T-helper 17 cell (primary cell): ENCODE measurements around the gene STK39. TPM values are rescaled to one million over a fixed set of nuclear protein-coding genes. Genes with fewer than 3 reads are reported as not detected.
"Not testable (repeated sequence)": the region's sequence is repeated elsewhere in the genome, so short reads cannot be mapped to it uniquely, and the experiment has no call there.

ENCODE experiments used
- ATAC-seq: fragments of 150-1000 bp; cut with Tn5 transposase; 2 replicates; pipeline ENCODE4 v1.10.0; 2021; ENCODE audit warnings: mild to moderate bottlenecking, moderate library complexity
- DNase-seq, 3 donors: peaks; one replicate each; pipeline versions ENCODE4 v3.0.0 to v3.0.0-alpha.2; 2020 to 2021
- H3K9me3 ChIP-seq: one replicate; pipeline ENCODE4 v1.7.0; 2013; ENCODE audit warnings: low read length, mild to moderate bottlenecking; ENCODE audit not compliant: control insufficient read depth, poor library complexity, severe bottlenecking
- H3K27ac Mint-ChIP-seq: one replicate; pipeline ENCODE4 v1.8.0; 2022; ENCODE audit warnings: mild to moderate bottlenecking, moderate library complexity, mixed read lengths
- H3K27me3 Mint-ChIP-seq: one replicate; pipeline ENCODE4 v1.8.0; 2022; ENCODE audit warnings: mixed read lengths
- H3K36me3 Mint-ChIP-seq: one replicate; pipeline ENCODE4 v1.8.0; 2022; ENCODE audit warnings: low read depth, mixed read lengths
- H3K4me1 Mint-ChIP-seq: one replicate; pipeline ENCODE4 v1.8.0; 2022; ENCODE audit warnings: mild to moderate bottlenecking, mixed read lengths
- H3K4me3 Mint-ChIP-seq: one replicate; pipeline ENCODE4 v1.8.0; 2022; ENCODE audit warnings: mild to moderate bottlenecking, moderate library complexity, mixed read lengths
- total RNA-seq, 4 donors: library from RNA in 2 of 4; stranded (reverse) in 2 of 4; gene quantifications; one replicate each; pipeline ENCODE4 v1.2.3 and lab custom pipeline; 2022 to 2026

Gene STK39
- total RNA-seq, 2 donors from 2014 or later, result 24.1 to 26.1 TPM

DNA sequence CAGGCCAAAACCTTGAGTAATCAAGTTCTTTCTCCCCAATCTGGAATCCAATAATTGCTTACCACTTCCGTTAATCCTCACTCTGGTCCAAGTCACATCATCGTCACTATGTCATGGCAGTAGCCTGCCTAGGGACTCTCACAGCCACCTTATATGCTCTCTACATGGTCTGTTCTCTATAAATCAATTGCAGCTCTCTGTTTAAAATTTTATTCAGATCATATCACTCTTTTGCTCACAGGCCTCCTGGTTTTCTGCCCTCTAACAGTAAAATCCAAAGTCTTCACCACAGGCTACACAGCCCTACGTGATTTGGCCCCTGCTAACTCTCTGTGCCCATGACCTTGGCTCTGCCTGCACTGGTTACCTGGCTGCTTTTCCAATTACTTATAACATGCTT lies 188.7 kb downstream of the STK39 start:
- Mint-ChIP-seq H3K27ac (no peak overlapping the region), H3K4me3 (no peak overlapping the region), H3K36me3 (peaks cover 11% of the 10 kb centered on the region), H3K4me1 (peaks cover 13% of the 10 kb centered on the region), H3K27me3 (no peaks in the 10 kb centered on the region)
- ATAC-seq, result no peak
- no peaks in the 10 kb centered on the region for H3K9me3 ChIP-seq
- DNase-seq, result no peak

DNA sequence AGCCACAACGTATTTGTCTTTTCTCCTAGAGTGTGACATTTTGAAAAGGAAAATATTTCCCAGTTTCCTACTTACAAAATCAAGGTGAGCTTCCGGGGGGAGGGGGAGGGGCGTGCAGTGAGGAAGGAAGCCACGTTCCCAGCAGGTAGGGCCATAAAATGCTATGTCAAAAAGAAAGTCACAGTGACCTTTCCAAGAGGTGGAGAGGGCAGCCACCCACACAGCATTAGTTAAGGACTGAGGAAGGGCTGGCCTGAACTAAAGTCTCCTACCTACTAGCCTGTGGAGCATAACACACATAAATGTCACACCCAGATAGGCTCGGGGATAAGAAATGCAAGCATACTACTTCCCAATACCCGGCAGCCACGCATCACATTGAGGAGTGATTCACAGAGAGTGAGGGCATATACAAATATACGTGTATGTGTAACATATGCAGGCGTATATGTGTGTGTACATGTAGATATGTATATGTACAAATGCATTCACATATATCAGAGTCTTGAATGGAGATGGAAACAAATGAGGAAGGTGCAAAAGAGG lies 191.1 kb downstream of the STK39 start:
- no peak overlapping the region for H3K4me3 Mint-ChIP-seq
- H3K27me3 Mint-ChIP-seq, result no peaks in the 10 kb centered on the region
- no peak for ATAC-seq
- H3K36me3 Mint-ChIP-seq, result peaks cover 12% of the 10 kb centered on the region
- H3K4me1 Mint-ChIP-seq, result peaks cover 12% of the 10 kb centered on the region
- H3K9me3 ChIP-seq, result no peaks in the 10 kb centered on the region
- DNase-seq, result no peak
- no peak overlapping the region for H3K27ac Mint-ChIP-seq

DNA sequence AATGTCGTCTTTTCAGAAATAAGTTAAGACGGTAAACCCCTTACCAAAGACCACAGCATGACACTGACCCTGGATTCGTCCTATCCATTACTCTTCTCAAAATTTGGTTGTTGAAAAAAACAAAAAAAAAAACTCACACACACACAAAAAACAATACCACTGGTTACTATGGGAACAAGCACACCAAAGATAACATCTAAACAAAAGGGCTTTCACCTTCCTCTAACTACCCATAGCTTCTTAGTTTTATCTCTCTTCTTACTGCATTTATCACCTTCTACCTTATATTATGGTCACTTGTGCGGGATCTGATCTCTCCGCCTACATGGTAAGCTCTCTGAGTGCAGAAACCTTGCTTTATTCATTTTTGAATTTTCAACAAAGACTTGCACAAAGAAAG lies 192.7 kb downstream of the STK39 start:
- DNase-seq, result no peak
- Mint-ChIP-seq H3K36me3 (peaks cover 11% of the 10 kb centered on the region), H3K4me3 (no peak overlapping the region), H3K27me3 (no peaks in the 10 kb centered on the region), H3K4me1 (peaks cover 10% of the 10 kb centered on the region), H3K27ac (peak overlapping the region; percentile 49)
- peak; percentile 59 for ATAC-seq
- no peaks in the 10 kb centered on the region for H3K9me3 ChIP-seq

DNA sequence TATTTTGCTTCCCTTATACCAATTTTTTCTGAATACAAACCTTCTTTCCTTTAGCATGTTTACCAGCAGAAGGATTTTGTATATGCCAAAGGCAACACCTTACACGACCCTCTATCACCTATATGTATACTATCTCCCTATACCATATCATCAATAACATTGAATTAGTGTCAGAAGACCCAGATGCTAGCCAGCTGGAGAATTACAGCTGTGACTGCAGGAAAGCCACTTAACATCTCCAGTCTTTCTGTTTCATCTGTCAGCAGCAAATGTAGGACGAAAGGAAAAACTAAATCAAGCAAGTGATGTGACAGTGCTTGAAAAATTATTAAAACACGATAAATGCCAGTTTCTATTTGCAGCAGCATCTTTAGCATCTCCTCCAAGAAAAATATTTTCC lies 193.7 kb downstream of the STK39 start:
- no peak for ATAC-seq
- DNase-seq, result no peak
- H3K27me3 Mint-ChIP-seq, result no peaks in the 10 kb centered on the region
- H3K4me1 Mint-ChIP-seq, result peaks cover 12% of the 10 kb centered on the region
- H3K9me3 ChIP-seq, result no peaks in the 10 kb centered on the region
- peak overlapping the region; percentile 59 for H3K27ac Mint-ChIP-seq
- peaks cover 10% of the 10 kb centered on the region for H3K36me3 Mint-ChIP-seq
- H3K4me3 Mint-ChIP-seq, result no peak overlapping the region

DNA sequence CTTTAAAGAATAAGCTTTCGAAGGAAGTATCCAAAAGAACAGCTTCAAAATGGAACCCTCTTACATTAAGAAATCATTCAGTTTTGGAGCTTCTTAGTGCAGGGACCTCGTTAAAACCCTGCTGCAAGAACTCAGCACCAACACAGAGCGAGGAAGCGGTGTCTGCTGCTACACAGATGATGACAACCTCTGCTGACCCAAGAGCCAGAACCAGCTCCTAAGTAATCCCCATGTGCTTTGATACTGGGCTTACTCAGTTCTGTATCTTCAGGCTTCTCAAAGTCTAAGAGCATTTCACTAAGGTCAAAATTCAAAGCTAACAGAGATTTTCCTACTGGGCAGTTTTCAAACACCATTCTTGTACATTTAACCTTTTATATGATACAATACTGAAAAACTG lies 194.6 kb downstream of the STK39 start:
- Mint-ChIP-seq H3K36me3 (peaks cover 10% of the 10 kb centered on the region), H3K4me1 (peaks cover 12% of the 10 kb centered on the region), H3K4me3 (no peak overlapping the region), H3K27ac (no peak overlapping the region), H3K27me3 (no peaks in the 10 kb centered on the region)
- DNase-seq (no peak), ATAC-seq (no peak)
- no peaks in the 10 kb centered on the region for H3K9me3 ChIP-seq

DNA sequence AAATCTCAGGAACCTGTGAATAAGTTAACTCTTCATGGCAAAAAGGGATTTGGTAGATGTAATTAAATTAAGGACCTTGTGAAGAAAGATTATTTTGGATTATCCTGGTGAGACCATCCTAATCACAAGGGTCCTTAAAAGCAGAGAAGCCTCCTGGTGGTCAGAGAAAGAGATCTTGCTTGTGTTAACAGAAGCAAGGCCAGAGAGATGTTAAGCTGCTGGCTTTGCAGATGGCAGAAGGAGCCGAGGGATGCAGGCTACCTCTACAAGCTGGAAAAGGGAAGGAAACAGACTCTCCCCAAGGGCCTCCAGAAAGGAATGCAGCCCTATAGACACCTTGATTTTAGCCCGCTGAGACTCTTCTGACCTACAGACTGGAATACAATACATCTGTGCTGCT lies 197.0 kb downstream of the STK39 start:
- no peaks in the 10 kb centered on the region for H3K9me3 ChIP-seq
- H3K36me3 Mint-ChIP-seq, result peaks cover 10% of the 10 kb centered on the region
- no peak overlapping the region for H3K27ac Mint-ChIP-seq
- peaks cover 12% of the 10 kb centered on the region for H3K4me1 Mint-ChIP-seq
- ATAC-seq (no peak), DNase-seq (no peak)
- H3K4me3 Mint-ChIP-seq, result no peak overlapping the region
- H3K27me3 Mint-ChIP-seq, result no peaks in the 10 kb centered on the region

DNA sequence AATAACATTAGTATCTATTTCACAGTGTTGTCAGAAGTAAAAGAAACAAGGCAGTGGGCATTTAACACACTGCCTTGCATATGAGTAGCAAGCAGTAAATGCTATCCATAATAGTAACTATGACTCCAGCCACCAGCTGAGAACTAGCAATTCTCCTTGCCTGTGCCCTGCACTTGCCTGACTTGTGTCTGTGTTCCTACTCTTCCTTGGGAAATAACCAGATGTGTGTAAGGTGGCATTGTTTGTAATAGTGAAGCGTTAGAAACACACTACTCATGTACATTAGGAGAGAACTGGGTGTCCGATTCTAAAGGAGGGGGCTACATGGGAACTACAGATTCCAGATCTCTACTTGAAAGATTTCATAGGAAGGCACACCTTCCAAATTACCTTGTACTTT lies 197.8 kb downstream of the STK39 start:
- no peak for DNase-seq
- Mint-ChIP-seq H3K36me3 (peaks cover 7% of the 10 kb centered on the region), H3K27me3 (no peaks in the 10 kb centered on the region)

DNA sequence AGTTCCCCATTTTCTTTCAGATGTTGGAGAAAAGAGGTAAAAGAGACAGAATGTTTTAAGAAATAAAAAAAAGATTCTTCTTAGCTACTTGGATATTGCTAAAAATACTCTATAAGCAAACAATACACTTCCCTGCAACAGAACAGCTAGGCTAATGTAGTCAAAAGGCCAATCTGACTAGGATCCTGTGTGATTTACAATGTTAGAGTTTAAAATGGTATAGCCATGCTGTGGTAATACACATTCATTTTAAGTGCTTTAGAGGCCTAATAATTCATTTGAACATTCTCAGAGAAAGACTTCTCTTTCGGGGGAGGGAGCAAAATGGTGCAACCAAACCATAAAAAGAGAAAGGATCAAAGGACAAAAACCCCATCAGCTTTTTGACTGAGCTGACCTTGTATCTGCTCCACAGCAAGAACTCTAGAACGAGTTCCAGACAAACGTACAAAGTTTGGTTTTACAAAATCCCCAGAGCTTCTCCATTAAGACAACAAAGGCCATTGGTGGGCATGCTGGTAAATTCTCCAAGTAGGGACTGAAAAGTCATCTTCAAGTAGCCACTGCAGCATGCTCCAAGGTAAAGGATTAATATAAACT lies 200.2 kb downstream of the STK39 start:
- no peaks in the 10 kb centered on the region for H3K9me3 ChIP-seq
- H3K27ac Mint-ChIP-seq, result no peak overlapping the region
- peaks cover 15% of the 10 kb centered on the region for H3K4me1 Mint-ChIP-seq
- ATAC-seq (no peak), DNase-seq (no peak)
- peaks cover 4% of the 10 kb centered on the region for H3K36me3 Mint-ChIP-seq
- H3K27me3 Mint-ChIP-seq, result no peaks in the 10 kb centered on the region
- no peak overlapping the region for H3K4me3 Mint-ChIP-seq

More for the DNA sequence above, 197.8 kb downstream of the STK39 start:
- H3K9me3 ChIP-seq, result no peaks in the 10 kb centered on the region
- ATAC-seq, result no peak
- no peak overlapping the region for H3K27ac Mint-ChIP-seq
- peaks cover 9% of the 10 kb centered on the region for H3K4me1 Mint-ChIP-seq
- H3K4me3 Mint-ChIP-seq, result no peak overlapping the region

DNA sequence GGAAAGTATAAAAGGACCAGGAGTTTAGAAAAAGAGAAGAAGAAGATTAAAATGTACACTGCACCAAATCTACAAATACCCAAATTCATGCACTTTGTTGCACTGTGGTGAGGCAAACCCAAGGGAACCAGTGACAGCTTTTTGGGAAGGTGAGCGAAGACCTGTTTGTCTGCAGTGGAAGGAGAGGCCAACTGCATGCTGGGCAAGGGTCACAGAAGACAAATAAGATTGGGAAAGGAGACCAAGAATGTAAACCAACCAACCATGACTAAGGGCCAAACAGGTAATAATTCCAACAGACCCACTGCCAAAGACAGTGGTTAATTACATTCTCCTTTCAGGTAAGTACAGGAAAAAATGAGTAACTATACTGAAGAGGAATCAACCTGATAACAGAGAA lies 202.8 kb downstream of the STK39 start:
- peaks cover 2% of the 10 kb centered on the region for H3K36me3 Mint-ChIP-seq
- ATAC-seq (no peak), DNase-seq (no peak)
- no peaks in the 10 kb centered on the region for H3K9me3 ChIP-seq
- H3K27ac Mint-ChIP-seq, result no peak overlapping the region
- peaks cover 17% of the 10 kb centered on the region for H3K4me1 Mint-ChIP-seq
- H3K4me3 Mint-ChIP-seq, result no peak overlapping the region
- no peaks in the 10 kb centered on the region for H3K27me3 Mint-ChIP-seq

DNA sequence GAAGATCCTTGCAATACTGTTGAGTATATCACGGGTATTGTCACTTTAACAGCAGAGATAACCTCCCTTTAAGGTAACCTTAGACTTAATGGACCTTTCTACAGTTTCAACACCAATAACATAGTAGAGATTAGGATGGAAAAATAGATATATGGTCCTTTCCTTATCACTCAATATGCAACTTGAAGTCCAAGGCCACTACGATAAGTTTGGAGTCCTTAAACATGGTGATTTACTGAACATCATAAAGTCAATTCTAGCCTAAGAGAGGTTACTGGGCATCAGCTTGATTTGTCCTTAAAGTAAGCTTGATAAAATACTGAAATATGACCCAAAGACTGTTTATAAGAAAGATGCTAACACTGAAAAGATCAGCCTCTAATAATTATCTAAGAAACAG lies 203.2 kb downstream of the STK39 start:
- Mint-ChIP-seq H3K27me3 (no peaks in the 10 kb centered on the region), H3K27ac (no peak overlapping the region), H3K36me3 (peaks cover 2% of the 10 kb centered on the region), H3K4me1 (peaks cover 17% of the 10 kb centered on the region), H3K4me3 (no peak overlapping the region)
- DNase-seq (no peak), ATAC-seq (no peak)
- H3K9me3 ChIP-seq, result no peaks in the 10 kb centered on the region

DNA sequence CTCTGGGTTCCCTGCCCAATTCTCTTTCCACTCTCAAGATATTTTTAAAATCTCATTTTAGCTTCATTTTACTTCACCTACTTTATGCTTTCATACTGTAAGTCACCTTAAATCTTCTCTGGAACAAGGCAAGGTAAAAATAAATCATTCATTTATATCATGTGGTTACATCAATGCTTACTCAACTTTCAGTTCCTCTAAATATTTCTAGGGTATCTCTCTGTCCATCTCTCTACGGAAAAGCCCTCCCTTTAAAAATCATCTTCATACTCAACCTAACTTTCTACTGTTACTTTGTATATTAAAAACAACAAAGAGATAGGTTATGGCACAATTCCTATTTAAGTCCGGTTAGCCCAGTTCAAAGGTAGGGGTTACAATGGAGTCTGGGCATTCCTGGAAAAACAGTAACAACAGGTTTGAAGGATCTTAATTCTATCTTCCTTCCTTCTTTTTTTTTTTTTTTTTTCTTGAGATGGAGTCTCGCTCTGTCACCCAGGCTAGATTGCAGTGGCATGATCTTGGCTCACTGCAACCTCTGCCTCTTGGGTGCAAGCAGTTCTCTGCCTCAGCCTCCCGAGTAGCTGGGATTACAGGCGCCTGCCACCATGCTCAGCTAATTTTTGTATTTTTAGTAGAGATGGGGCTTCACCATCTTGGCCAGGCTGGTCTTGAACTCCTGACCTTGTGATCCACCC lies 205.1 kb downstream of the STK39 start:
- Mint-ChIP-seq H3K27ac (peak overlapping the region; percentile 8), H3K4me1 (peaks cover 15% of the 10 kb centered on the region)
- H3K27me3 Mint-ChIP-seq, ATAC-seq, H3K9me3 ChIP-seq, DNase-seq, H3K36me3 Mint-ChIP-seq, H3K4me3 Mint-ChIP-seq: not testable (repeated sequence)

DNA sequence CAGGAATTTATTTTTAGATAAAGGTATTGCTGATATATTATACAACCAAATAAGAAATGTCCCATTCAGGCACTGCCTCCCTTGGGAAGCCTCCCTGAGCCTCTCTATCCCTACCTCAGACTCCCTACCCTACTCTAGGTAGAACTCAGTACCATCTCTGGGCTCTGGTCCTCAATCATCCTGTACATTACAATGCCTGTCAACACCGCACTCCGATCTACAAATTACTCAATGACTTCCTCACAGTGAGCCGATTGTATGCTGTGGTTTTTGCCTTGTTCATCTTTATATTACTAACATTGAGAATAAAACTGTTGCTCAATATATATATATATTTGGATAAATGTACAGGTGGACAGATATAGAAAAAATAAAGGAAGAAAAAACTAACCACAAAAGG lies 207.5 kb downstream of the STK39 start:
- no peaks in the 10 kb centered on the region for H3K27me3 Mint-ChIP-seq
- ATAC-seq (no peak), DNase-seq (no peak)
- H3K36me3 Mint-ChIP-seq, result peaks cover 5% of the 10 kb centered on the region
- H3K27ac Mint-ChIP-seq, result no peak overlapping the region
- no peaks in the 10 kb centered on the region for H3K9me3 ChIP-seq
- H3K4me3 Mint-ChIP-seq, result no peak overlapping the region
- H3K4me1 Mint-ChIP-seq, result peaks cover 19% of the 10 kb centered on the region

DNA sequence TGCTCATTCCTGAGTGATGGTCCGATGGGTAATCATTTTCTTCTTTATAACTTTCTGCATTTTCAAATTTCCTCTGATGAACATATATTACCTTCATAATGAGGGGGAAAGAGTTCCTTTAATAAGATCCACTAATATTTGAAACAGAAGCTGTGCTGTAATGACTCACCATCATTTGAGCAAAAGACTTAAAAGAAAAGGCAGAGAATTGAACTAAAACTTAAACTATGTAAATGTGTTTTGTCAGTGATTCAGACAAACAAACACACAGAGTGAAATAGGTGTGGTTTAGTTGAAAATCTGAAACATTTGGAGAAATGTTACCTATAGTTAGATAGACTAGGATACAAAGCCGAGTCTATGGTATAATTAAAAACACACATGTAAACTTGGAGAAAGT lies 209.6 kb downstream of the STK39 start:
- DNase-seq (no peak), ATAC-seq (no peak)
- H3K36me3 Mint-ChIP-seq, result peaks cover 5% of the 10 kb centered on the region
- H3K4me3 Mint-ChIP-seq, result no peak overlapping the region
- no peaks in the 10 kb centered on the region for H3K9me3 ChIP-seq
- H3K4me1 Mint-ChIP-seq, result peaks cover 10% of the 10 kb centered on the region
- no peak overlapping the region for H3K27ac Mint-ChIP-seq
- H3K27me3 Mint-ChIP-seq, result no peaks in the 10 kb centered on the region

DNA sequence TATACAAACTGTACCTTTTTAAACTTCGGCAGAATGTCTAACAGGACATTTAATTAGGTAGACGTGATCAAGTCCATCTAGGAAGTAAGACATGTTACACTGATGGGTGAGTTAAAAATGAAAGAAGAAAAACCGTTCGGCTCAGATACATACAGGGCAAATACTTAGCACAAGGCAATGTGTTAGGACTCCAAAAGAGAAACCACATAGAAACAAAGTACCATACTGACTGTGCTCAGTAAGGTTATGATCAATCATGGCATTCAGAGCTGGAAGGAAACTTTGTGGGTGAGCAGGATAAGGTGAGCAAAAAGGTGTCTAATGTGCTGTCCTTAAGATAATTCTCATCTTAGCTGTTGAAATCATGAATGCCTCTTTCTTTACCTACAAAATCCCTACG lies 211.9 kb downstream of the STK39 start:
- H3K9me3 ChIP-seq, result no peaks in the 10 kb centered on the region
- no peak overlapping the region for H3K4me3 Mint-ChIP-seq
- no peaks in the 10 kb centered on the region for H3K27me3 Mint-ChIP-seq
- DNase-seq (no peak), ATAC-seq (no peak)
- no peak overlapping the region for H3K27ac Mint-ChIP-seq
- peaks cover 8% of the 10 kb centered on the region for H3K4me1 Mint-ChIP-seq
- peaks cover 5% of the 10 kb centered on the region for H3K36me3 Mint-ChIP-seq
